Fibroblast of skin of left biceps (primary cell): ENCODE measurements around the gene BAD.
A peak's percentile ranks its signal among the peaks of the same experiment; 100 is the strongest.

Source experiments
- DNase-seq, 2 experiments: peaks; one replicate each; pipeline ENCODE4 v3.0.0-alpha.2; 2013; ENCODE audit warnings: low read depth in 2 of 2

The BAD gene

DNA sequence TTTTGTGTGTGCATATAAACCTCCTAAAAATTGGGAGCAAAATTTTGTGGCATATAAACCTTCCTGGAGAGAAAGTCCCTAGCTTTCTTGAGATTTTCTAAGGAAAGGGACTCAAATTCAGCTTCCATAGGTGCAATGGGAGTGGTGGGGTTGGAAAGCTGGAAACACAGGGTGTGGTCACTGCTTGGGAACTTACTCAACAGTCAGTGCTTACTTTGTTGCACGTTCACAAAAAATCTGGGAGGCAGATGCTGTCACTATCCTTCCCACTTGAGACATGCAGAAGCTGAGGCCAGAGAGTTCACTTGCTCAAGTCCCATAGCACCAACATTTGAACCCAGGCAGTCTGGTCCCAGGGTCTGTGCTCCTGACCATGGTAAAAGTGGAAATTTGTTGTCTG is 11.8 kb upstream of the BAD start:
- no peak for DNase-seq

DNA sequence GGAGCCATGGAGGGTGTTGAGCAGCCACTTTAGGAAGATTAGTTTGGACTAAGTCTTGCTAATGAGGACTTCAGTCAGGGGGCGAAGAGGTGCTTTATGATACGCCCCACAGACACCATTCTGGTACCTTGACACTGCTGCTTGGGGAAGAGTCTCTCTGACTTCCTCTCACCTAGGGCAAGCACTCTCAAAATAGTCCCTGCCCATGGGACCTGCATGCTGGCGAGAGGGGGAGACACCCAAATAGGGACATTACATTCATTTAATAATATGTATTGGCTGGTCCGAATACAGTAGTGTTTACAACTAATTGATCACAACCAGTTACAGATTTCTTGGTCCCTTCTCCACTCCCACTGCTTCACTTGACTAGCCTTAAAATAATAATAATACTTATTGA is 11.3 kb upstream of the BAD start:
- no peak for DNase-seq

DNA sequence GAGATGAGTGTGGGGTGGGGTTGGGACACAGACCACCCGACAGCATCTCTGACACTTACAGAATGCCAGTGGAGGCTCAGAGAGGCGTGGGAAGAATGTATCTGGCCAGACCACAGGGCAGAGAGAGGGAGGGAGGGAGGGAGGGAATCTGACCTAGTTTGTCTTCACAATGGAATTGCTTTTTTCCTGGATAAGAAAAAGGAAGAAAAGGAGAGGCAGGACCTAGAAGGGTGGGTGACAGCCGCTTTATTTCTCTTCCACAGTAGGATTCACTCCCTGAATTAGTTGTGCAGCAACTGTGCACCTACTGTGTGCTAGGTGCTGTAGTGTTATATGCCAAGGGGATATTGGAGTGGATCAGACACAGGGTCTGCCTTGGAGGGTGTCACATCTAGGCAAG is 10.3 kb upstream of the BAD start:
- no peak for DNase-seq

DNA sequence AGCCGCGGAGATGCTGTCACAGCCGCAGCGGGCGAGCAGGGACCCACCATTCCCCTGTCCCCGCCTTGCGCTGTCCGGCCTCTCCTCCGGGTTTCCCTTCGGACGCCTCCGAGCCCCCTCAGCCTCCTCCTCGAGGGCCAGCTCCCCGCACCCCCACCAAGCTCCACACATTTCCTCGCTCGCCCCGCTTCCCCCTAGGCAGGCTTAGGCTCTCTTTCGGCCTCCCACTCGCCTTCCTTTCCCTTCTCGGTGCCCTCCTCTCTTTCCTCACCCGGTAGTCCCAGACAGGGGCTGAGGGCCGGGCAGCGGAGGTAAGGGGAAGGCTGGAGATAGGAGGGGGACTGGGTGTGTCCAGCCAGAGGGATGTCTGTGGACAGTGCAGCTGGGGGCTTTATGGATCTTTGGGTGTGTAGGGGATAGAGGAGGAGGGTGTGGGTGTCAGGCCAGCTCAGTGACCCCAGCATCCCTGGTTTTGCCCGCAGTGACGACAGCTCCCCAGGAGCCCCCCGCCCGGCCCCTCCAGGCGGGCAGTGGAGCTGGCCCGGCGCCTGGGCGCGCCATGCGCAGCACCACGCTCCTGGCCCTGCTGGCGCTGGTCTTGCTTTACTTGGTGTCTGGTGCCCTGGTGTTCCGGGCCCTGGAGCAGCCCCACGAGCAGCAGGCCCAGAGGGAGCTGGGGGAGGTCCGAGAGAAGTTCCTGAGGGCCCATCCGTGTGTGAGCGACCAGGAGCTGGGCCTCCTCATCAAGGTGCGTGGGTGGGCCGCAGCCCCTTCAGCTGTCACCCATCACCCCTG is 8.2 kb upstream of the BAD start:
- no peak for DNase-seq

DNA sequence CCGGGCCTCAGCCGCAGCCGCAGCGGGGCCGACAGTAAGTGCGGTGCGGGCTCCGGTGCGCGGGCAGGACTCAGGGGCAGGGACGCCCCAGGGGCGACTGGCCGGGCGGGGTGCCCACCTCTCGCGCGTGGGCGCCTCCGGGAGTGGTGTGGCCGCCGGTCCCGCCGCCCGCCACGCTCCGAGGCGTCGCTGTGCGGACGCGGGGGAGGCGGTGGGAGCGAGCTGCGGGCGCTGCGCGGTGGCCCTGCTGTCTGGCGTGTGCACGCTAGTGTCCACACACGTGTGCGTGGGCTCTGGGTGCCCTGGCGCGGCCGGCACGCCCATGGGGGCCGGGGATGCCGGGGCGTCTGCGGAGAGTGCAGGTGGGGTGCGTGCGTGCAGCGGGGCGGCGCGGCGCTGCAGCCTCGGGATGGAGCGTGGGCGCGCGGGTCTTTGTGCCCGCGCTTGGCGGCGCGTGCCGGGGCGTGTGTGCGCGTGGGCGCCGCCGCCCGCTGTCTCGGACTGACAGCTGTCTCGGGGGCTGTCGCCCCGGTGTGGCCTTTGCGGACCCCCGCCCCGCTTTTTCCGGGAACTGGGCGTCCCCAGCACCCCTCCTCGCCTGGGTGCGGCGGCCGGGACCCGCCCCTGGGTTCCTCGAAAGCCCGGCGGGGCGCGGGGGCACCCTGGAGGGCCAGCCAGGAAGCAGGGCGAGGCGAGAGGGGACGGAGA is 7.4 kb upstream of the BAD start:
- DNase-seq = no peak

DNA sequence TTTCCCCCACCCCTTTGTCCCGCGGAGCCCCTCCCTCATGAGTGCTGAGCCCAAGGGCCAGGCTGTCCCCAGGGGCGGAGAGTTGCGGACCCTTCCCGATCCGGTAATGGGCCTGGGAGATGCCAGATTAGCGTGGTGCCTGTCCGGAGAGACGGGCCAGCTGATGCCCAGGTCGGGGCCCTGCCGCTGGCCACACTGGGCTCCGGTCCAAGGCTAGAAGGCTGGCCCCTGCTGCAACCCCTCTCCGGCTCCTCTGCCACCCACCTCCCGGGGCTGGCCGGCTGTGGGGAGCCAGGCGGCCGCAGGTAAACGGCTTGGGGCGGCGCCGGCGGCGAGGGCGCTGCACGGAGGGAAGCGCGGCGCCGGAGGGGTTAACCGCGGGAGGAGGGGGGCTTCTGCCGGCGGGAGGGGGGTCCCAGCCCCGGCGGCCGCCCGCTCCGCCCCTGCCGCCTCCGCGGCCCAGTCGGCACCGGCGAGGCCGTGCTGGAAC is 6.8 kb upstream of the BAD start, which contains the start of gene KCNK4:
TSS of gene KCNK4 (plus strand) at position 41 of the 490 bp plus-strand sequence. CDS start 1,717 bp downstream, outside the sequence.
- DNase-seq = no peak

DNA sequence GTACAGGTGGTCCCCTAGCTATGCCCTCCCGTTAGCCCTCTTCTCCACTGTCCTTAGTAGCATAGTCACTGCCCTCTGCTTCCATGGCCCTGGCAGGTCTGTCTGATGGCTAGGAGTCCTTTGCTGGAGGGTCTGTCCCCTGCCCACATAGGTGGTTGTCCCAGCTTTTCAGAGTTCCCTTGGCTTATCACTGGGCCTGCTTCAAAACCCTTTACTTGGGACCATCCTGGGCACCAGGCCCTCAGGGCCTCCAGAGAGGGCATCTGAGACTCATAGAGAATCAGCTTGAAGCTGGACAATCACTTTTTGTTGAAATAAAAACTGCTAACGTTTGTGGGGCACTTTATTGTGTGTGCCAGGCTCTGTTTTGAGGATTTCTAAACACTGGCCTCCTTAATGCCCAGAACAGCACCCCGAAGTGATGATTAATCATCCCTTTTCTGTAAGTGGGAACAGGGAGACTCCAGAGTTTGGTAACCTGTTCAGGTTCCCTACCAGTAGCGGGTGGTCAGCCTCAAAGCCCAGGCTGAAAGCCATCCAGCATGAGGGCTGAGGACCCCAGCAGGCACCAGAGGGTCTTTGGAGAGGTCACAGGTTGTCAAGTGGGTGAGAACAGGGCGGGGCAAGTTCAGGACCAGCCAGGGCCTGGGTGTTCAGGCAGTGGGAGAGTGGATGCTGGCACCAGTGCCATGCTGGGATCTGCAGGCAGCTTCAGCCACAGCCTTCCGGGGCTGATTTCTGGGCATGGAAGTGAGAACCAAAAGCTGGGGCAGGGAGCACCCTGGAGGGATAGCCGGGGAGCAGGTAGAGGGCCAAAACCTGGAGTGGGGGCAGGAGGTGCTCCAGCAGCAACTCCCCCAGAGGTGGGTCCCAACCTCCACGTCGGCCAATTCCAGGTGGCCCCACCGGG is 6.1 kb upstream of the BAD start:
- no peak for DNase-seq

DNA sequence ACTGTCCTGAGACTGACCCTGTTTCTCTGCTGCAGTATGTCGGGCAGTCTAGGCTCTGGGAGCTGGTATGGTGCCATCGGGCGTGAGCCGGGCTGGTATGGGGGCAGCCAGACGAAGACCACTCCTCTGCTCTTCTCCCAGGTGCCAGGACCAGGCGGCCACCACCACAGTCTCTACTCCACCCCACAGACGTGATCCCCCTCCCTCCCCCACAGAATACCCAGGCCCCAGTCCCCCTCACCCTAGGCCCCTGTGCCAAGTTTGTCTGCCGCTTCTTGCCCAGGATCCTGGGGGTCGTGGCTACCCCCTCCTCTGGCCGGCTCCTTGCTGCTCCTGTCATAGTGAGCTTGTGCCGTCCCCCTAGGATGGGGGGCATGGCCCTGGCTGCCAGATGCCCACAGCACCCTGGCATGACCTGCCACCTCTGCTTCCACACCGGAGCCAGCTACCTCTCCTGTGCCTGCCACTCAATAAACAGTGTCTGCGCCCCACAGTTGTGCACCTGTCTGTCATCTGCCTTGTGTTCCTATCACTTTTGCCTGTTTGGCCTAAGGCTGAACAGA is 4.6 kb upstream of the BAD start:
- DNase-seq = no peak

DNA sequence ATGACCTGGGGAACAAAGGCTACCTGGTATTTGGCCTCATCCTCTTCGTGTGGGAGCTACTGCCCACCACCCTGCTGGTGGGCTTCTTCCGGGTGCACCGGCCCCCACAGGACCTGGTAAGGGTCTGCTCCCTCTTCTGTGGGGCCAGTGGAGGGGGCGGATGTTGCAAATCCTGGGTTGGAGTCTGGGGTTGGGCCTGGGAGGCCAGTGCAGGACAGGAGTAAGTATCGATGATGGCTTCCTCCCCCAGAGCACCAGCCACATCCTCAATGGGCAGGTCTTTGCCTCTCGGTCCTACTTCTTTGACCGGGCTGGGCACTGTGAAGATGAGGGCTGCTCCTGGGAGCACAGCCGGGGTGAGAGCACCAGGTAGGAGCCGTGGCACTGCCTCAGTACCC is 3.9 kb upstream of the BAD start:
- no peak for DNase-seq

DNA sequence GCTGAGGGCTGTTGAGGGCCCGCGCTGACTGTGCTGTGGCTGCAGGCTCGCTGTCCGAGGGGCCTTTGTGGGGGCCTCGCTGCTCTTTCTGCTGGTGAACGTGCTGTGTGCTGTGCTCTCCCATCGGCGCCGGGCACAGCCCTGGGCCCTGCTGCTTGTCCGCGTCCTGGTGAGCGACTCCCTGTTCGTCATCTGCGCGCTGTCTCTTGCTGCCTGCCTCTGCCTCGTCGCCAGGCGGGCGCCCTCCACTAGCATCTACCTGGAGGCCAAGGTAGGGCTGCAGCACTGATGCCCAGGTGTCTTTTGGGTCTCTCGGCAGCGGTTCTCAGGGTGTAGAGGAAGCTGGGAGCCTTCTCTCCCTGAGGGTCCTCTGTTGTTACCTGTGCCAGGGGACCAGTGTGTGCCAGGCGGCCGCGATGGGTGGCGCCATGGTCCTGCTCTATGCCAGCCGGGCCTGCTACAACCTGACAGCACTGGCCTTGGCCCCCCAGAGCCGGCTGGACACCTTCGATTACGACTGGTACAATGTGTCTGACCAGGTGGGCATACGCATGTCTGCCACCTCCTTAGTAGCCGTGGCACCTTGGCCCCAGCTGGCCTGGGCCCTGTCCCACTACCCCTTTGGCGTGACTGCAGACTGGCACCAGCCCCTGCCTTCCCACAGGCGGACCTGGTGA is 3.3 kb upstream of the BAD start:
- DNase-seq = no peak

DNA sequence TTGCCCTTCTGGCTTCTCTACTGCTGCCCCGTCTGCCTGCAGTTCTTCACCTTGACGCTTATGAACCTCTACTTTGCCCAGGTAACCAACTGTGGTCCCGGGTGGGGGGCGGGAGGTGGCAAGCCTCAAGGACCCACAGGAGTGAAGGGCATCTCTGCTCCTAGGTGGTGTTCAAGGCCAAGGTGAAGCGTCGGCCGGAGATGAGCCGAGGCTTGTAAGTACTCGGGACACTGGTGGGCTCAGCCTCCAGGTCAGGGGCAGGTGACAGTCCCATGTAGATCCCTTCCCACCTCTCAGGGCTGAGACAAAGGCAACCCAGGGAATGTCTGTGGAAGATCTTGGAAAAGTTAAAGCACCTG is 2.3 kb upstream of the BAD start:
- DNase-seq = no peak

DNA sequence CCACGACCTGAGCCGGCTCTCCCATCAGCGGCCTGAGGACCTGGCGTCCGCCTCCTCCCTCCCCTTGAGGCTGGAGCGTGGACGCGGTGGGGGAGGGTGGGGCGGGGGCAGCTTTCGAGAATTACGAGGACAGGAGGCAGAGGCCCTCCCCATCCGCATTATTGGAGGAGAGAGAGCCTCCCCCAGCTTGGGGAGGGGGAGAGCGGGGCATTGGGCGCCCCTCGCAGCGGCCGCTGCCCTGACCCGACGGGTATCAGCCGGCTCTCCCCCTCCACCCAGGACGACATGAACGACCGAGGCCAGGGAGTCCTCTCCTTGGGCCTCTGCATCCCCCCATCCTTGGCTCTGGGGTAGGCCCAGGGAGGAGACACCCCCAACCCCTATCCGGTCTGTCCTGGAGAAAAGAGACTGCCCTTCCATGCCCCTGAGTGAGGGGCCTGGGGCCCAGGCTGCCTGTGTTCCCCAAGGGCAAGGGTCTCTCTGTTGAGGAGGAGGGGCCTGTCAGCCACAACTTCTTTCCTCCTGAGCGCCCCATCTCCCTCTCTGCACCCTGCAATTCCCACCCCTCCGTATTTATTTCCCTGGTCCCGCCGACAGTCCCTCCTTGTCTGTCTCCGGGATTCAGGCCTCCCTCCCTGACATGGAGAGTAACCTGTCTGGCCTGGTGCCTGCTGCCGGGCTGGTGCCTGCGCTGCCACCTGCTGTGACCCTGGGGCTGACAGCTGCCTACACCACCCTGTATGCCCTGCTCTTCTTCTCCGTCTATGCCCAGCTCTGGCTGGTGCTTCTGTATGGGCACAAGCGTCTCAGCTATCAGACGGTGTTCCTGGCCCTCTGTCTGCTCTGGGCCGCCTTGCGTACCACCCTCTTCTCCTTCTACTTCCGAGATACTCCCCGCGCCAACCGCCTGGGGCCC is 1.7 kb upstream of the BAD start:
- DNase-seq = no peak

DNA sequence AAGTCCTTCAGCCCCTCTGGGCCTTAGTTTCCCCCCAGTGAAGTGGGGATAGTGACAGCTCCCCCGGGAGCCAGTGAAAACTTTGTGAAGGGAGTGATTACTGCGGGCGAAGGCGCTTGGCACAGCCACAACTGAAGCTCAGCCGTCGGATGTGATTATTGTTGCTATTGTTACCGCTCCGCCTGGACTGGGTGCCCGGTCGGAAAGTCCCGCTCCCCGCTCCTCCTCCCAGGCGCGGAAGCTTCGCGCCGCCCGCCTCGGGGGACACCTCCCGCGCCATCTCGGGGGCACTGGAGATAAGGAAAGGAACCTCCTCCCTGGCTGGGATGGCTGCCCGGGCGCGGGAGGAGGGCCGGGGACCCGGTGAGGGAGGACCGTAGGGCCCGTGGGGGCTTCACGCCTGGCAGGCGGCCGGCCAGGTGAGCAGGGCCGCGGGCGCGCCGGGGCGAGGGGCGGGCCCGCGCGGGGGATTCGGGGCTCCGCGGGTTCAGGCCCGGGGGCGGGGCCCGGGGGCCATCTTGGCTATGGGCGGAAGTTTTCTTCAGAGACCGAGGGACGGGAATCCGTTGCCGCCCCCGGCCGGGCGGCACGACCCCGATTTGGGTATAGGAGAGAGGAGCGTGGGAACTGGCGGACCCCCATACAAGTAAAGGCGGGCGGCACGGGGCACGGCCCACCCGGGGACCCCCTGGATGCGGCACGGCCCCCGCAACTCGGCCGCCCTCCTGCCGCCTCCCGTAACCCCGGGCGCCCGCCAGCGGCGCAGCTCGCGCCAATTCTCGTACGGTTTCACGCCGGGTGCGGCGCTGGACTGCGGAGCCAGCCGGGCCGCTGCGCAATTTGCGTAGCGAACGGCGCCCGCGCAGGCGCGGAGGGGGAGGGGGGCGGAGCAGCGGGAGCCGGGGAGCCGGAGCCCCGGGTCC is 758 bp upstream of the BAD start, which contains the start of gene GPR137:
TSS of gene GPR137 (plus strand) at position 887 of the 923 bp plus-strand sequence. CDS start 677 bp downstream, outside the sequence.
- peak in 1 of 2 experiments; percentile 36 for DNase-seq

DNA sequence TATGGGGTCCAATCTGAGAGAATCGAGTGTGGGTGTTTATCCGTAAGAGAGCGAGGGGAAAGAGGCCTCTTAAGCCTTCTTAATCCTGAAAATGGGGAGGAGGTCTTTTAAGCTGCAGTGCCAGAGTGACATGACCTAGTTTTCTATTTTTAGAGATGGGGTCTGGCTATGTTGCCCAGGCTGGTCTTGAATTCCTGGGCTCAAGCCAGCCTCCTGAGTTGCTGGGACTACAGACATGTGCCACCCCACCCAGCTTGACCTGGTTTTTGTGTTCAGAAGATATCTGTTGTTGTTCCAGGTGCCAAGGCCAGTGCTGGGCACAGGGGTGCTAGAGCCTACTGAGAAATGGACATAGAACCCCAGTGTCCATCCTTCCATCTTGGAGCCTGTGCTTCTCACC is 1.4 kb downstream of the BAD start:
- no peak for DNase-seq

DNA sequence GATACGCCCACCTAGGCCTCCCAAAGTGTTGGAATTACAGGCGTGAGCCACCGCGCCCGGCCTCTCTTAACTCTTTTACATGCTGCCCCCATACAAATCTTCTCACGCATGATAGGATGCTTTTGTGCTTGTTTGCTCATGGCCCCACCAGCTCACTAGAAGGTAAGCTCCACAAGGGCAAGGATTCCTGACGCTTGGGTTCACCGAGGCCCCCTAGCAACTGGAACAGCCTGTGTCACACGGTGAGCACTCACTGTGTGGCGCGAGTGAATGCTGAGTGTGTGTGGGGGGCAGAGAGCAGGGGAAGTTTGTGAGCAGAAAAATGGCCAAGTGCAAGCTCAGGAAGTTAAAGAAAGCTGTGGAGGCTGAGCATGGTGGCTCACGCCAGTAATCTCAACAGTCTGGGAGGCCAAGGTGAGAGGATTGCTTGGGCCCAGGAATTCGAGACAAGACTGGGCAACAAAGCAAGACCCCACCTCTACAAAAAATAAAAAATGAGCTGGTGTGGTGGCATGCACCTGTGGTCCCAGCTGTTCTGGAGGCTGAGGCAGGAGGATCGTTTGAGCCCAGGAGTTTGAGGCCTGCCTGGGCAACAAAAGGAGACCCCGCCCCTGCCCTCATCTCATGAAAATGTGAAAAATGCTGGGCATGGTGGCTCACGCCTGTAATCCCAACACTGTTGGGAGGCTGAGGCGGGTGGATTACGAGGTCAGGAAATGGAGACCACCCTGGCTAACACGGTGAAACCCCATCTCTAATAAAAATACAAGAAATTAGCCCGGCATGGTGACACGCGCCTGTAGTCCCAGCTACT is 2.3 kb downstream of the BAD start:
- DNase-seq = no peak

DNA sequence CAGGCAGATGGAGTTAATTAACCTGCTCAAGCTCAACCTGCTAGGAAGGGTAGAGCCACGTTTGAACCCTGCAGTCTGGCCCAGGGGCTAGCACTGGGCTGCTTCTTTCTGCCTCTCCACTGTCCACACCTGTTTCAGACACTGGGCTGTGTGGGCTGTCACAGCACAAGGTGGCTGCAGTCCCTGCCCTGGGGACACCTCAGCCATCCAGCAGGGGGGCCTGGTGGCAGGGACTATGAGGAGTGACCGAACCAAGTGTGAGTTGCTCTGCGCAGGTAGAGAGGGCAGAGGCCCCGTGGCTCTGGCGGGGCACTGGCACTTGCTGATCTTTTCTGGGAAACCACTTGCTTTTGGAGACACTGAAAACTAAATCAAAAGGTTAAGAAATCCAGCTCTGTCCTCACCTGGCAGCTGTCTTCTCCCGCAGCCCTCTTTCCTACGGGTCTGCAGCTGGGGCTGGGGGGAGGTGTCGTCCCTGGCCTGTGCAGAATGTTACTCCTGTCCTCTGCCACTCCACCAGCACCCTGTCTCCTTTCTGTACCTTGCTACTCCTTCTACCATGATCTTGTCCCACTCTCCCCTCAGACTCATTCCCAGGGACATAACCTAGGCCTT is 5.8 kb downstream of the BAD start:
- no peak for DNase-seq

DNA sequence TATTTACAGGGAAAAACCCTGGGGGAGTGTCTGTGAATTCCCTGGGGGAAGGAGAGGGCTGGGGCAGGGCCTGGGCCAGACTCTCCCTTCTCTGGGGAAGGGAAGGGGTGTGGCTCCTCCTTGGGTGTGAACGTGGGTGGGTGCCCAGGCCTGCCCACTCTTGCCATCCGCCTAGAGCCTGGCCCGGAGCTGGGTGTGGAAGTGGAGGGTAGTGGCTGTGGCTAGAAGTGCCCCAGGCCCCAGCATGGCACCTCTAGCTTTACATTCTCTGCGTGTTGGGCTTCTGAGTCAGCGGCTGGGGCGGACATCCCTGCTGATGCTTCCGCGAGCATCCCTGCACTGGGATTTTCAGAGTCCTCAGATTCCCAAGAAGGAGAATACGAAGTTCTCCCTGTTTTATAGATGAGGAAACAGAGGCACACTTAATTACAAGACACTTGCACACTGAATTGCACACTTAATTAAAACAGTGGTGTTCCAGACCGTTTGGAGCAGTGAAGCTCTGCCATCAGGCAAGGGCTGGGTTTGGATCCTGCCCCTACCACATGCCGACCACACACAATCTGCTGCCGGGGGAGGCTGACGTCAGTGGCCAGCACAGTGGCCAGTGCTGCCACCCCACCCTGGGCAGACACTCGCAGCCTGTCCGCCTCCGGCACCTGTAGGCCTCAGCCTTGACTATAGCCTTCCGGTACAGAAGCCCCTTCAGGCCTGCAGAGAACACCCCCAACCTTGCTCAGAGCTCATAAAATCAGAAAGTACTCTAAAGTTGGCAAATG is 7.6 kb downstream of the BAD start:
- no peak for DNase-seq
